Neural progenitor cell (in vitro differentiated cells): ENCODE data around the gene ACOX3.

ENCODE experiments used
- CTCF ChIP-seq: fragments of 200-600 bp; sonication (generic); IDR thresholded peaks from 2 replicates; pipeline ENCODE4 v1.5.1; 2017; ENCODE audit warnings: antibody characterized with exemption, mild to moderate bottlenecking
- EZH2 ChIP-seq: fragments of 200-600 bp; sonication (generic); IDR thresholded peaks from 2 replicates; pipeline ENCODE4 v1.6.1; 2017; ENCODE audit warnings: antibody characterized with exemption, mild to moderate bottlenecking, moderate library complexity
- EZH2phosphoT487 ChIP-seq: fragments of 200-600 bp; sonication (generic); IDR thresholded peaks from 2 replicates; pipeline ENCODE4 v1.6.1; 2017; ENCODE audit warnings: antibody characterized with exemption

GRCh38 chr4:8386731-8387130, 53.8 kb downstream of the ACOX3 start:
- TF ChIP-seq CTCF (no peak), EZH2phosphoT487 (no peak), EZH2 (no peak)
